PC-9 (cell line): ENCODE results near the gene MAU2. TPM values are rescaled to one million over a fixed set of nuclear protein-coding genes. Genes with fewer than 3 reads are reported as not detected.

Source experiments
- BruUV-seq: library from RNA; stranded (reverse); fragments of 400-500 nt; replicated peaks from 2 replicates; lab custom pipeline; 2021; lab: Mats Ljungman, UMichigan
- CTCF ChIA-PET: fragments of 300-600 bp; sonication (Branson Sonifier 250); formaldehyde crosslinking; loops from one replicate; lab custom pipeline; 2022; ENCODE audit warnings: antibody characterized with exemption; lab: Charles Lee
- POLR2A ChIA-PET: fragments of 300-600 bp; sonication (Branson Sonifier 250); formaldehyde crosslinking; loops from one replicate; lab custom pipeline; 2022; ENCODE audit warnings: antibody characterized with exemption; ENCODE audit not compliant: unreplicated experiment; lab: Charles Lee
- DNase-seq, 2 experiments: peaks; one replicate each; pipeline versions ENCODE4 v3.0.0 to v3.0.0-alpha.2; 2015 to 2022; ENCODE audit warnings: mixed read lengths in 1 of 2
- H2AFZ ChIP-seq: fragments of 200-600 bp; sonication (generic); 2 replicates; pipeline ENCODE4 v1.8.1; 2017; ENCODE audit warnings: antibody characterized with exemption
- H3F3A ChIP-seq: fragments of 200-600 bp; sonication (generic); 2 replicates; pipeline ENCODE4 v1.8.1; 2017; ENCODE audit warnings: antibody characterized with exemption, mild to moderate bottlenecking, low read depth; ENCODE audit not compliant: insufficient read depth
- H3K27ac ChIP-seq: fragments of 200-600 bp; sonication (generic); 2 replicates; pipeline ENCODE4 v1.6.1; 2016; ENCODE audit warnings: mixed run types
- H3K27me3 ChIP-seq: fragments of 200-600 bp; sonication (generic); 2 replicates; pipeline ENCODE4 v1.6.1; 2016; ENCODE audit warnings: low read depth, mixed run types; ENCODE audit not compliant: insufficient read depth
- H3K36me3 ChIP-seq: fragments of 200-600 bp; sonication (generic); 2 replicates; pipeline ENCODE4 v1.6.1; 2016; ENCODE audit warnings: low read depth, mixed run types
- H3K4me1 ChIP-seq: fragments of 200-600 bp; sonication (generic); replicated peaks from 2 replicates; pipeline ENCODE4 v1.6.1; 2016; ENCODE audit warnings: mixed run types; ENCODE audit not compliant: insufficient read depth
- H3K4me2 ChIP-seq: fragments of 200-600 bp; sonication (generic); 2 replicates; pipeline ENCODE4 v1.6.1; 2017; ENCODE audit warnings: mixed run types
- H3K4me3 ChIP-seq: fragments of 200-600 bp; sonication (generic); 2 replicates; pipeline ENCODE4 v1.6.1; 2016; ENCODE audit warnings: mixed run types
- H3K79me2 ChIP-seq: fragments of 200-600 bp; sonication (generic); 2 replicates; pipeline ENCODE4 v1.6.1; 2017; ENCODE audit warnings: low read depth, mixed run types
- H3K9me2 ChIP-seq: fragments of 200-600 bp; sonication (generic); 2 replicates; pipeline ENCODE4 v1.8.1; 2017; ENCODE audit warnings: mild to moderate bottlenecking; ENCODE audit not compliant: insufficient read depth
- H3K9me3 ChIP-seq: fragments of 200-600 bp; sonication (generic); 2 replicates; pipeline ENCODE4 v1.8.1; 2016; ENCODE audit warnings: low read depth; ENCODE audit not compliant: insufficient read depth
- H4K20me1 ChIP-seq: fragments of 200-600 bp; sonication (generic); 2 replicates; pipeline ENCODE4 v1.8.1; 2017; ENCODE audit not compliant: insufficient read depth
- EZH2 ChIP-seq: fragments of 200-600 bp; sonication (generic); IDR thresholded peaks from 2 replicates; pipeline ENCODE4 v1.8.0; 2017; ENCODE audit warnings: antibody characterized with exemption, low read depth
- intact Hi-C: fragments of 100-400 bp; cut with micrococcal nuclease; formaldehyde crosslinking; loops from one replicate; pipeline ENCODE4 v1.10.0; 2022; ENCODE audit not compliant: unreplicated experiment
- total RNA-seq: library from RNA; stranded (reverse); gene quantifications from 2 replicates; pipeline ENCODE4 v1.2.3, GENCODE V29; 2021
- TF ChIP-seq, protein P1 (sequence below): fragments of 200-600 bp; sonication (generic); conservative IDR thresholded peaks from 2 replicates; pipeline ENCODE4 v1.6.1; 2017; ENCODE audit warnings: mixed run types, antibody characterized with exemption, mild to moderate bottlenecking, moderate library complexity

The MAU2 gene
- total RNA-seq, 1 experiment from 2014 or later: 46.1 TPM

DNA sequence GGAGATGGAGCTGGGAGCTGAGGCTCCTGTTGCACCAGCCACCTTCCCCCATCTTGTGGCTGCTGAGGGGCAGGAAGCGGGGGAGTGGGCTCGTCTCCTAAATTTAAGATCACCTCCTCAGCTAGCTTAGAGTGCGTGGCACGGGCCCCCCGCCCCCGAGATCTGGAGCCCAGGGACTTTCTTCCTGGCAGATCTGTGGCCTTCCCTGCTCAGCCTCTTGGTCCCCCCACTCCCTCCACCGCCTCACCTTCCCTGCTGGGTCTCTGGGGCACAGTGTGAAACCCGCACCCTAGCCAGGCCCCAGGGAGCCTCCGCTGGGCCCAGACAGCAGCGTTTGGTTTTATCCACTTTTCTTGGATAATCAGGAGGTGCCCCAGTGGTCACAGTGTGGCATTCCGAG, 35.9 kb downstream of the MAU2 start:
- no peak for DNase-seq
- Histone ChIP-seq H3K9me2 (no peaks in the 10 kb centered on the region), H3K4me3 (no peak overlapping the region), H3F3A (peaks cover 31% of the 10 kb centered on the region; the same call in 1 of the 2 replicates), H3K4me1 (no peaks in the 10 kb centered on the region), H3K79me2 (no peaks in the 10 kb centered on the region), H3K27me3 (no peaks in the 10 kb centered on the region), H3K27ac (no peak overlapping the region), H3K4me2 (no peak overlapping the region), H3K9me3 (no peaks in the 10 kb centered on the region), H4K20me1 (no peaks in the 10 kb centered on the region), H2AFZ (no peak overlapping the region), H3K36me3 (peaks cover 19% of the 10 kb centered on the region; the same call in 1 of the 2 replicates)
- POLR2A ChIA-PET: no interaction called here
- intact Hi-C loops: no loop called here
- no TSS peak for BruUV-seq
- CTCF ChIA-PET: no interaction called here
- no peak for TF ChIP-seq EZH2
- TF ChIP-seq, protein P1, sequence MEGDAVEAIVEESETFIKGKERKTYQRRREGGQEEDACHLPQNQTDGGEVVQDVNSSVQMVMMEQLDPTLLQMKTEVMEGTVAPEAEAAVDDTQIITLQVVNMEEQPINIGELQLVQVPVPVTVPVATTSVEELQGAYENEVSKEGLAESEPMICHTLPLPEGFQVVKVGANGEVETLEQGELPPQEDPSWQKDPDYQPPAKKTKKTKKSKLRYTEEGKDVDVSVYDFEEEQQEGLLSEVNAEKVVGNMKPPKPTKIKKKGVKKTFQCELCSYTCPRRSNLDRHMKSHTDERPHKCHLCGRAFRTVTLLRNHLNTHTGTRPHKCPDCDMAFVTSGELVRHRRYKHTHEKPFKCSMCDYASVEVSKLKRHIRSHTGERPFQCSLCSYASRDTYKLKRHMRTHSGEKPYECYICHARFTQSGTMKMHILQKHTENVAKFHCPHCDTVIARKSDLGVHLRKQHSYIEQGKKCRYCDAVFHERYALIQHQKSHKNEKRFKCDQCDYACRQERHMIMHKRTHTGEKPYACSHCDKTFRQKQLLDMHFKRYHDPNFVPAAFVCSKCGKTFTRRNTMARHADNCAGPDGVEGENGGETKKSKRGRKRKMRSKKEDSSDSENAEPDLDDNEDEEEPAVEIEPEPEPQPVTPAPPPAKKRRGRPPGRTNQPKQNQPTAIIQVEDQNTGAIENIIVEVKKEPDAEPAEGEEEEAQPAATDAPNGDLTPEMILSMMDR: no peak

DNA sequence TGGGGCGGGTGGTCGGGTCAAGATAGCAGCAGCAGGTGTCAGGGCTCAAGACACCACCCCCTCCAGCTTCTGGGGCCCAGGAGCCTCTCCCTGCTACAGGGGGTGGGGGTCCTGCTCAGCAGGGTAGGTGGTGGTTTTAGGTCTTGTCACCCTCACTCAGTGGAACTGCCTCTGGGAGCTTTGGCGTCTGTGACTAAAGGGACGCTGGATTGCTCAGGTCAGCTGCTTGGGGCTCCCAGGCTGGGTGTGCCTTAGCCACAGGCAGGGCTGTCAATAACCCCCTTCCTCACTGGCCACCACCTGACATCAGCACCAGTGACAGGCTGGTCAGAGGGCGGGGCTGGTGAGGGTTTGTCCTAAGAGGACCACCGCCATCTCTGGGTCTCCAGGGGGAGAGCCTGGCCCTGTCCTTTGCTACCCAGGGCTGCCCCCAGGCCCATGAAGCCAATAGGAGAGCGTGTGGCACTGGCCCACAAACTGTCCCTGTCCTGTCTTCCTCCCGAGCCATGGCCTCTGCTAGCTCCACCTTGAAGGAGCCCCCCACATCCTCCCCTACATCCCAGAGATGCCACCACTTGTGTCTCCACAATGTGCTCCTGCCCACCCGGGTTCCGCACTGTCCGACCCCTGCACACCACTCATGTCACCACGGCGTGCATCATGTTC, 36.4 kb downstream of the MAU2 start:
- Histone ChIP-seq H3K9me3 (no peaks in the 10 kb centered on the region), H3K4me1 (no peaks in the 10 kb centered on the region), H3K4me3 (no peak overlapping the region), H4K20me1 (no peaks in the 10 kb centered on the region), H3K4me2 (no peak overlapping the region), H2AFZ (no peak overlapping the region), H3K9me2 (no peaks in the 10 kb centered on the region), H3F3A (peaks cover 31% of the 10 kb centered on the region; the same call in 1 of the 2 replicates), H3K36me3 (peaks cover 19% of the 10 kb centered on the region; the same call in 1 of the 2 replicates), H3K27me3 (no peaks in the 10 kb centered on the region), H3K79me2 (no peaks in the 10 kb centered on the region), H3K27ac (no peak overlapping the region)
- CTCF ChIA-PET: no interaction called here
- POLR2A ChIA-PET: interaction anchor here (0.6 kb wide), 1 partner anchor 22 kb away, joined by 5 read pairs; no protein-coding TSS in a partner anchor
- BruUV-seq: no TSS peak
- intact Hi-C loops: no loop called here
- TF ChIP-seq EZH2: no peak
- TF ChIP-seq, protein P1: no peak
- DNase-seq: no peak

DNA sequence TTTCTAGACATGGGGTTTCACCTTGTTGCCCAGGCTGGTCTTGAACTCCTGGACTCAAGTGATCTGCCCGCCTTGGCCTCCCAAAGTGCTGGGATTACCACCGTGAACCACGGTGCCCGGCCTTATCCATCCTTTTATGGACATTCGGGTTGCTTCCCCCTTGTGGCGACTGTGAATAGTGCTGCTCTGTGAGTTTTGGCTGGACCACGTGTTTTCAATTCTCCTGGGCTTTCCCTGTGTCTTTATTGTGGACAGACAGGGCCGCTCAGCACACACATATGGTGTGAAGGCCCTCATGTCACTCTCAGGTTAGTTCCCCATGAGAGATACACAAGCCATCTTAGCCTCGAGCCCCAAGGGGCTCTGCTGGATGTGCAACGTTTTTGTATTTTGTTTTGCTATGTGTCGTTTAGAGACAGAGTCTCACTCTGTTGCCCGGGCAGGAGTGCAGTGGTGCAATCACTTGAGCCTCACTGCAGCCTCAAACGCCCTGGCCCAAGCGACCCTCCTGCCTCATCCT, 40.5 kb downstream of the MAU2 start:
- TF ChIP-seq EZH2: no peak
- TF ChIP-seq, protein P1: peak; percentile 92
- H3K27me3 ChIP-seq: no peaks in the 10 kb centered on the region
- H3K9me3 ChIP-seq: no peaks in the 10 kb centered on the region
- ChIA-PET CTCF (interaction anchor here (0.6 kb wide), 1 partner anchor 194 kb away, joined by 3 read pairs; no protein-coding TSS in a partner anchor), POLR2A (no interaction called here)
- no peak overlapping the region for H3K4me2 ChIP-seq
- no peaks in the 10 kb centered on the region for H4K20me1 ChIP-seq
- no peak overlapping the region for H3K27ac ChIP-seq
- no TSS peak for BruUV-seq
- no peaks in the 10 kb centered on the region for H3K9me2 ChIP-seq
- no peak overlapping the region for H3K4me3 ChIP-seq
- no peak overlapping the region for H2AFZ ChIP-seq
- intact Hi-C loops: no loop called here
- peak; percentile 61 to 72 for DNase-seq
- no peaks in the 10 kb centered on the region for H3K79me2 ChIP-seq
- H3K4me1 ChIP-seq: peaks cover 10% of the 10 kb centered on the region; the same call in 1 of the 2 replicates
- peaks cover 35% of the 10 kb centered on the region; the same call in 1 of the 2 replicates for H3F3A ChIP-seq
- H3K36me3 ChIP-seq: no peaks in the 10 kb centered on the region
